ENCODE data around the gene SUSD6. TPM values are rescaled to one million over a fixed set of nuclear protein-coding genes. Genes with fewer than 3 reads are reported as not detected.
A peak's percentile ranks its signal among the peaks of the same experiment; 100 is the strongest.

SUSD6 gene
- total and polyA plus RNA-seq, 2 experiments from 2014 or later: 15.7 to 28.4 TPM

- Histone ChIP-seq H3K9me2 (replicated peaks; ENCODE audit: insufficient read depth) (no peaks in the 10 kb centered on the region), H3K4me2 (no peak overlapping the region), H3K36me3 (replicated peaks; ENCODE audit: insufficient read depth, low read depth) (no peaks in the 10 kb centered on the region), H3K79me2 (no peaks in the 10 kb centered on the region), H4K20me1 (ENCODE audit: insufficient read depth, poor library complexity, severe bottlenecking) (no peaks in the 10 kb centered on the region), H3K4me1 (ENCODE audit: insufficient read depth) (peaks cover 6% of the 10 kb centered on the region), H3K9me3 (ENCODE audit: low read depth) (no peaks in the 10 kb centered on the region), H3K27me3 (peaks cover 82% of the 10 kb centered on the region), H3K27ac (no peak overlapping the region), H2AFZ (no peak overlapping the region), H3K4me3 (no peak overlapping the region)
- no peak for DNase-seq (ENCODE audit: low spot score)
- 58% methylated on average over 2 of the region's 2 CpGs for WGBS (ENCODE audit: low lambda C conversion rate, missing lambda C conversion rate)
- TF ChIP-seq EZH2 (IDR thresholded peaks at IDR 0.05; ENCODE audit: borderline replicate concordance): no peak
- no peak for TF ChIP-seq EZH2phosphoT487 (IDR thresholded peaks at IDR 0.05; ENCODE audit: low read depth, severe bottlenecking, unreplicated experiment)
- TF ChIP-seq CTCF (IDR thresholded peaks at IDR 0.05; ENCODE audit: poor library complexity): no peak
Measured at GRCh38 chr14:69569859-69570258, 41.5 kb upstream of the SUSD6 start.

GRCh38 chr14:69570836-69571330, 40.5 kb upstream of the SUSD6 start:
- no peak overlapping the region for H3K27ac ChIP-seq
- peaks cover 72% of the 10 kb centered on the region for H3K27me3 ChIP-seq
- H3K9me3 ChIP-seq (ENCODE audit: low read depth): no peaks in the 10 kb centered on the region
- 94% methylated on average over 7 of the region's 7 CpGs for WGBS (ENCODE audit: low lambda C conversion rate, missing lambda C conversion rate)
- H3K36me3 ChIP-seq (replicated peaks; ENCODE audit: insufficient read depth, low read depth): no peaks in the 10 kb centered on the region
- DNase-seq (ENCODE audit: low spot score): no peak
- H4K20me1 ChIP-seq (ENCODE audit: insufficient read depth, poor library complexity, severe bottlenecking): no peaks in the 10 kb centered on the region
- TF ChIP-seq EZH2 (IDR thresholded peaks at IDR 0.05; ENCODE audit: borderline replicate concordance): no peak
- no peak for TF ChIP-seq EZH2phosphoT487 (IDR thresholded peaks at IDR 0.05; ENCODE audit: low read depth, severe bottlenecking, unreplicated experiment)
- TF ChIP-seq CTCF (IDR thresholded peaks at IDR 0.05; ENCODE audit: poor library complexity): no peak
- H3K4me2 ChIP-seq: no peak overlapping the region
- H3K4me1 ChIP-seq (ENCODE audit: insufficient read depth): peaks cover 6% of the 10 kb centered on the region
- no peak overlapping the region for H3K4me3 ChIP-seq
- no peak overlapping the region for H2AFZ ChIP-seq
- H3K79me2 ChIP-seq: no peaks in the 10 kb centered on the region
- no peaks in the 10 kb centered on the region for H3K9me2 ChIP-seq (replicated peaks; ENCODE audit: insufficient read depth)

GRCh38 chr14:69571449-69572029, 39.9 kb upstream of the SUSD6 start:
- Histone ChIP-seq H3K9me2 (replicated peaks; ENCODE audit: insufficient read depth) (no peaks in the 10 kb centered on the region), H3K36me3 (replicated peaks; ENCODE audit: insufficient read depth, low read depth) (no peaks in the 10 kb centered on the region), H3K4me1 (ENCODE audit: insufficient read depth) (peaks cover 6% of the 10 kb centered on the region), H3K27me3 (peaks cover 73% of the 10 kb centered on the region), H3K79me2 (no peaks in the 10 kb centered on the region), H4K20me1 (ENCODE audit: insufficient read depth, poor library complexity, severe bottlenecking) (no peaks in the 10 kb centered on the region), H2AFZ (no peak overlapping the region), H3K4me3 (no peak overlapping the region), H3K4me2 (peak overlapping the region; percentile 84), H3K9me3 (ENCODE audit: low read depth) (no peaks in the 10 kb centered on the region), H3K27ac (no peak overlapping the region)
- no peak for DNase-seq (ENCODE audit: low spot score)
- TF ChIP-seq CTCF (IDR thresholded peaks at IDR 0.05; ENCODE audit: poor library complexity) (no peak), EZH2 (IDR thresholded peaks at IDR 0.05; ENCODE audit: borderline replicate concordance) (no peak), EZH2phosphoT487 (IDR thresholded peaks at IDR 0.05; ENCODE audit: low read depth, severe bottlenecking, unreplicated experiment) (no peak)
- 64% methylated on average over 58 of the region's 62 CpGs for WGBS (ENCODE audit: low lambda C conversion rate, missing lambda C conversion rate)
